ENCODE measurements around the gene MAP3K13. TPM values are rescaled to one million over a fixed set of nuclear protein-coding genes. Genes with fewer than 3 reads are reported as not detected.
A peak's percentile ranks its signal among the peaks of the same experiment; 100 is the strongest.

Gene MAP3K13
- total and polyA plus RNA-seq, 2 of the 13 experiments (the other 11 are each of a cell fraction or from before 2014, with no cell fraction given), result 24.2 to 26.5 TPM

- TF ChIP-seq PATZ1 (CRISPR knock-in tag; IDR thresholded peaks at IDR 0.05) (0 out of 2 replicates have a peak, but pooled peaks have one; percentile 29), KMT2B (CRISPR knock-in tag; IDR thresholded peaks at IDR 0.05) (no peak; the same call in 1 of the 2 replicates), ZNF33A (CRISPR knock-in tag; IDR thresholded peaks at IDR 0.05; ENCODE audit: borderline replicate concordance) (no peak), ZNF597 (CRISPR knock-in tag; IDR thresholded peaks at IDR 0.05) (no peak), MTERF4 (CRISPR knock-in tag; IDR thresholded peaks at IDR 0.05) (no peak), ZNF616 (CRISPR knock-in tag; IDR thresholded peaks at IDR 0.05; ENCODE audit: low read depth) (no peak), HMG20A (CRISPR knock-in tag; IDR thresholded peaks at IDR 0.05; ENCODE audit: borderline replicate concordance) (0 out of 2 replicates have a peak, but pooled peaks have one; percentile 16), FOXK1 (CRISPR knock-in tag; IDR thresholded peaks at IDR 0.05; ENCODE audit: borderline replicate concordance, low read depth) (no peak), MBNL3 (CRISPR knock-in tag; conservative IDR thresholded peaks at IDR 0.05) (no peak), YEATS4 (CRISPR knock-in tag; IDR thresholded peaks at IDR 0.05; ENCODE audit: borderline replicate concordance) (no peak), ZBTB38 (CRISPR knock-in tag; IDR thresholded peaks at IDR 0.05) (no peak), ZNF749 (CRISPR knock-in tag; IDR thresholded peaks at IDR 0.05; ENCODE audit: borderline replicate concordance) (no peak), MBD4 (IDR thresholded peaks at IDR 0.05; ENCODE audit: borderline replicate concordance, low read length) (0 out of 2 replicates have a peak, but pooled peaks have one; percentile 28), CBX5 (CRISPR knock-in tag; IDR thresholded peaks at IDR 0.05; ENCODE audit: borderline replicate concordance) (no peak), REPIN1 (CRISPR knock-in tag; IDR thresholded peaks at IDR 0.05; ENCODE audit: borderline replicate concordance, low read depth) (0 out of 2 replicates have a peak, but pooled peaks have one; percentile 30), ETV5 (CRISPR knock-in tag; IDR thresholded peaks at IDR 0.05; ENCODE audit: borderline replicate concordance) (no peak), ZNF451 (CRISPR knock-in tag; IDR thresholded peaks at IDR 0.05) (no peak), ZNF232 (CRISPR knock-in tag; IDR thresholded peaks at IDR 0.05; ENCODE audit: borderline replicate concordance) (no peak), TFDP2 (CRISPR knock-in tag; IDR thresholded peaks at IDR 0.05) (no peak), POLR2A (IDR thresholded peaks at IDR 0.05; ENCODE audit: insufficient read depth in 1 of 2, low read depth in 2 of 2, low read length in 2 of 2) (no peak; a peak in 1 of 4 replicates), PPARG (CRISPR knock-in tag; conservative IDR thresholded peaks at IDR 0.05) (peak; percentile 57), ZSCAN9 (CRISPR knock-in tag; IDR thresholded peaks at IDR 0.05; ENCODE audit: borderline replicate concordance) (no peak), NCOA2 (CRISPR knock-in tag; IDR thresholded peaks at IDR 0.05) (peak; percentile 23; the same call in 1 of the 2 replicates), NCOA1 (CRISPR knock-in tag; IDR thresholded peaks at IDR 0.05) (no peak), ZNF263 (CRISPR knock-in tag; IDR thresholded peaks at IDR 0.05) (no peak)
- TF ChIP-seq, protein P1, sequence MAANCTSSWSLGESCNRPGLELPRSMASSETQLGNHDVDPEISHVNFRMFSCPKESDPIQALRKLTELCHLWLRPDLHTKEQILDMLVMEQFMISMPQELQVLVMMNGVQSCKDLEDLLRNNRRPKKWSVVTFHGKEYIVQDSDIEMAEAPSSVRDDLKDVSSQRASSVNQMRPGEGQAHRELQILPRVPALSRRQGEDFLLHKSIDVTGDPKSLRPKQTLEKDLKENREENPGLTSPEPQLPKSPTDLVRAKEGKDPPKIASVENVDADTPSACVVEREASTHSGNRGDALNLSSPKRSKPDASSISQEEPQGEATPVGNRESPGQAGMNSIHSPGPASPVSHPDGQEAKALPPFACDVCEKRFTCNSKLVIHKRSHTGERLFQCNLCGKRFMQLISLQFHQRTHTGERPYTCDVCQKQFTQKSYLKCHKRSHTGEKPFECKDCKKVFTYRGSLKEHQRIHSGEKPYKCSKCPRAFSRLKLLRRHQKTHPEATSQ (CRISPR knock-in tag; IDR thresholded peaks at IDR 0.05; ENCODE audit: borderline replicate concordance), result no peak
Measured at GRCh38 chr3:185489462-185489861, 126.5 kb downstream of the MAP3K13 start (continued).

Data from HepG2 (cell line).